ENCODE data around the gene RALGAPB.
"Not testable (repeated sequence)": the region's sequence is repeated elsewhere in the genome, so short reads cannot be mapped to it uniquely, and the experiment has no call there.

The RALGAPB gene

DNA sequence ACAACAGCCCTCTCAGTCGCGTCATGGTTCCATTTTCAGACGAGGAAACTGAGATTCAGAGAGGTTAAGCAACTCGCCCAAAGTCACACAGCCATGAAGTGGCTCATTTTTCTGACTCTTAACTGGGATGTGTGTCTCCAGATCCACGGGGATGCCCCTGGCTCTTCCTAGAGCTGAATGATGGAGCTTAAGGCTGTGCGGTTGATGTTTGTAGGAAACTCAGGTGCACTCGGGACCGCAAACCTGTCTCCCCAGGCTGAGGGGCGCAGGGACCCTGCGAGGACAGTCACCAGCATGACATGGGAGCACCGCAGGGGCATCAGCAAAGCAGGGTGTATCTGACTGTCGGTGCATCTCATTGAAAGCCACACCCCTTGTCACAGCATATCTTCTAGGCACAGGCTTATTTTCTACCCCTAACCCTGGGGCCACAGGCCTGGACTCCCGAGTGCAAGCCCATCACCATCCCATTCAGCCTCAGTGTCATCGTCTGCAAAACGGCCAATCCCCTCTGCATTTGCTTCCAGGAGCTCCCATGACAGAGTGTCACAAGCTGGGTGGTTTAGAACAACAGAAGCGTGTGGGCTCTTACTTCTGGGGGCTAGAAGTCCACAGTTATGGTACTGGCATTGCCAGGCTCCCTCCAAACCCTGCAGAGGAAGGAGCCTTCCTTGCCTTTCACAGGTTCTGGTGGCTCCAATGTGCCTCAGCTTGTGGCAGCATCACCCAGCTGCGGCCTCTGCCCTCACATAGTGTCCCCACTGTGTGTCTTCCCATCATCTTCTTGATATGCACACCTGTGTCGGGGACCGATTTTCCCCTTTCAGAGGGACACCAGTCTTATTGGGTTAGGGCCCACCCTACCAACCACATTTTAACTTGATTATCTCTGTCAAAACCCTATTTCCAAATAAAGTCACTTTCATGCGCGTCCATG is 119.1 kb downstream of the RALGAPB start:
- no peak for FAIRE-seq

DNA sequence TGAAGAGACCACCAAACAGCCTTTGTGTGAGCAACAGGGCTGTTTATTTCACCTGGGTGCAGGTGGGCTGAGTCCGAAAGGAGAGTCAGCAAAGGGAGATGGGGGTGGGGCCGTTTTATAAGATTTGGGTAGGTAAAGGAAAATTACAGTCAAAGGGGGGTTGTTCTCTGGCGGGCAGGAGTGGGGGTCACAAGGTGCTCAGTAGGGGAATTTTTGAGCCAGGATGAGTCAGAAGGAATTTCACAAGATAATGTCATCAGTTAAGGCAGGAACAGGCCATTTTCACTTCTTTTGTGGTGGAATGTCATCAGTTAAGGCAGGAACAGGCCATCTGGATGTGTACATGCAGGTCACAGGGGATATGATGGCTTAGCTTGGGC is 119.8 kb downstream of the RALGAPB start:
- not testable (repeated sequence) for FAIRE-seq; DNase-seq (ENCODE audit: insufficient read length)

More for the DNA sequence above, 119.1 kb downstream of the RALGAPB start:
- no peak for TF ChIP-seq POLR2A (IDR thresholded peaks at IDR 0.05; ENCODE audit: low read depth, low read length)
- no peak for DNase-seq (ENCODE audit: insufficient read length)

DNA sequence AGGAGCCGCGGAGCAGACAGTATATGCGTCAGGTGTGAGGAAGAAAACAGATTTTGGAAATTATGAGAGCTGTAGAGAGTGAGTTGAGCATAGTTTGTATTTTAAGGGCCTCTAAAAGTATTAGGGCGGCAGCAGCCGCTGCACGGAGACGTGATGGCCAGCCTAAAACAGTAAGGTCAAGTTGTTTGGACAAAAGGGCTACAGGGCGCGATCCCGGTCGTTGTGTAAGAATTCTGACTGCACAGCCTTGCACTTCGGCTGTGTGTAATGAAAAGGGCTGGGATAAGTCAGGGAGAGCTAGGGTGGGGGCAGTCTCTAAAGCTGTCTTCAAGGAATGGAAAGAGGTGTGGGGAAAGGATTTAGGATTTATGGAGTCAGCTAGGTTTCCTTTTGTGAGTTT is 121.6 kb downstream of the RALGAPB start:
- not testable (repeated sequence) for DNase-seq (ENCODE audit: insufficient read length); FAIRE-seq

DNA sequence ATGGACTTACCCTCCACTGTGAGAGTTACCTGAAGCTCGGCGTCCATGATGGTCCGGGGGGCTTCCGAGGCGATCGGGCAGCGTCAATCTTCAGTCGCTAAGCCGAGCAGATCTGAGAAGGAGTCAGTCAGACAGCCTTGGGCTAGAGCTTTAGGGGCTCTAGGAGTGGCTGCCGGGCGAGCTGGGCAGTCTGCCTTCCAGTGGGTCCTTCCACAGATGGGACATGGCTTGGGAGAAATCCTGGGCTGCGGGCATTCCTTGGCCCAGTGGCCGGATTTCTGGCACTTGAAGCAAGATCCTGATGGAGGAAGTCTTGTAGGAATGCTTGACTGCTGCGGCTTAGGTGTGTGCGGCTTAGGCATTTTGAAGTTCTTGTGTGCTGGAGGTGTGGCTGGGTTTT is 123.2 kb downstream of the RALGAPB start:
- FAIRE-seq; DNase-seq (ENCODE audit: insufficient read length): not testable (repeated sequence)

DNA sequence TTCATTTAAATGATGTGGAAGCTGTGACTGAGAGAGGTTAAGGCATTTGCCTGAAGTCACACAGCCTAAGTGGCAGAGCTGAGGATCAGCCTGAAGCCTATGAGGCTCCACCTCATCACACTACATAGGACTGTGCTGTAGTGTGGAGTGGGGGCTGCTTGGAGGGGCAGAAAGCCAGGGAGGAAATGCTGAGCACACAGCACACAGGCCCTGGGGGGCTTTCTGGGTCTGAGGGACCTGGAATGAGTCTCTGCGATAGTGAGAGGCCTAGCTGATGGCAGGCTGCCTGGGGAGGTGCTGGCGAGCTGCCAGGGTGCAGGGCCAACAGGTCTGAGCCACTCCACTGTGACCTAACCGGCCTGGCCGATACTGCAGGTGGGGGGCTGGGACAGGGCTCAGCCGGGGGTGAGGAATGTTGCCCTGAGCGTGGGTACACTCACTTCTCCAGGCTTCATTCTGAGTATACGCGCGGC is 126.8 kb downstream of the RALGAPB start:
- no peak for FAIRE-seq
- TF ChIP-seq POLR2AphosphoS5 (IDR thresholded peaks at IDR 0.05; ENCODE audit: low read depth, low read length) (no peak), POLR2A (IDR thresholded peaks at IDR 0.05; ENCODE audit: low read depth, low read length) (no peak), TAF1 (IDR thresholded peaks at IDR 0.05; ENCODE audit: borderline replicate concordance, low read depth, low read length) (no peak)
- DNase-seq (ENCODE audit: insufficient read length), result no peak

DNA sequence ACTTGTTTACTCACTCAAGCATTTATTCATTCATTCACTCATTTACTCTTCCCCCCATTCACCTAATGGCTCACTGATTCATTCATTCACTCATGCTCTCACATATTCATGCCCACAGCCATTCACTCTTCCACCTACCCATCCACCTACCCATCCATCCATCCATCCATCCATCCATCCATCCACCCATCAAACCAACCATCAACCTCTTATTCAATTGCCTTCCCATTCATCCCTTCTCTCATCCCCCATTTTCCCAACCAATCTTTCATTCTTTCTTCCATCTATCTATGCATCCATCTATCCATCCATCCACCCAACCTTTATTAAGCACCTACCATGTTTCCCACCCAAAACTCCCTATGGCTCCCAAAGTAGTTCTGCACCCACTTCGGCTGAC is 127.4 kb downstream of the RALGAPB start:
- FAIRE-seq (no peak), DNase-seq (ENCODE audit: insufficient read length) (no peak)
- no peak for TF ChIP-seq POLR2A (IDR thresholded peaks at IDR 0.05; ENCODE audit: low read depth, low read length)
- no peak for TF ChIP-seq TAF1 (IDR thresholded peaks at IDR 0.05; ENCODE audit: borderline replicate concordance, low read depth, low read length)
- TF ChIP-seq POLR2AphosphoS5 (IDR thresholded peaks at IDR 0.05; ENCODE audit: low read depth, low read length), result no peak

DNA sequence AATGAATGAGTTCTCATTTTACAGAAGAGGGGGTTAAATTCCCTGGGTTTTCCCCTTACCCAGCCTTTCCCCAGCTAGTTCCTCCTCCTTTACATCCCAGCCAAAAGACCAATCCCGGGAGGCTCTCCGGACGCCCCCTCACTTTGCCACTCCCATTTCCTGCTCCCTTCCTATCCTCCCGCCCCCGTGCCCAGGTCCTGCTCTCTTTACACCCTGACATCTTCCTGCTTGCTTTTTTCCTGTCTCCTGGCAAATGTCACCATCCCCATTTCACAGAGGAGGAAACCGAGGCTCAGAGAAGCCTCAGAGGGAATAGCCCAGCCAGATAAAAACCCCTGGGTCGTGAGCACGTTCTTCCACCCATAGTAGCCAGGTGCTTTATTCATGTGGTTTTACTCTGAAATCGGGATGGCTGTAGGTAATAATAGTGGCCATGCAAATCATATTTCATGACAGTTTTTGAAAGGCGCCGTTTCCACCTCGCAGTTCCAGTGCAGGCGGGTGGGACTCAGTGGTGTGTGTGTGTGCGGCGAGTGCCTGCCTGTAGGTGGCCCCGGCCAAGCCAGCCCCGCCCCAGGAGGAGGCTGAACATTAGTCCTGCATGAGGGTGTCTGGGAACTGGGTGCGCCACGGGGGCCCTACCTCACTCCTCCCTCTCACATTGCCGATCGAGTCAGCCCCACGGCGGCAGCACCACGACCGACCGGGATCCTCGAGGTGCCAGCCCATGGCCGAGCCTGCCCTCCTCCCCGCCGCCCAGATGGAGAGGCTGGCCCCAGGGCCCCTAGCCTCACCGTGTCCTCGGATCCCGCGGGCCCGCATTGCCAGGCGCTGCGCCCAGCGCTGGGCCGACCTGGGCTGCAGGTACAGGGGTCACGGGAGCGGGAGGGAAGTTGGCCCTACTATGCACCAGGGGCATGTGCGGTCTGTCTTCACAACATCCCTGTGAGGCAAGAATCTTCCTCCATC is 128.9 kb downstream of the RALGAPB start, which contains the start of gene ARHGAP40:
TSS of gene ARHGAP40 (plus strand) at position 594 of the 969 bp plus-strand sequence.
- DNase-seq (ENCODE audit: insufficient read length), result peak; percentile 29
- no peak for TF ChIP-seq POLR2A (IDR thresholded peaks at IDR 0.05; ENCODE audit: low read depth, low read length)
- no peak for TF ChIP-seq POLR2AphosphoS5 (IDR thresholded peaks at IDR 0.05; ENCODE audit: low read depth, low read length)
- TF ChIP-seq TAF1 (IDR thresholded peaks at IDR 0.05; ENCODE audit: borderline replicate concordance, low read depth, low read length), result no peak
- FAIRE-seq, result peak; percentile 38

DNA sequence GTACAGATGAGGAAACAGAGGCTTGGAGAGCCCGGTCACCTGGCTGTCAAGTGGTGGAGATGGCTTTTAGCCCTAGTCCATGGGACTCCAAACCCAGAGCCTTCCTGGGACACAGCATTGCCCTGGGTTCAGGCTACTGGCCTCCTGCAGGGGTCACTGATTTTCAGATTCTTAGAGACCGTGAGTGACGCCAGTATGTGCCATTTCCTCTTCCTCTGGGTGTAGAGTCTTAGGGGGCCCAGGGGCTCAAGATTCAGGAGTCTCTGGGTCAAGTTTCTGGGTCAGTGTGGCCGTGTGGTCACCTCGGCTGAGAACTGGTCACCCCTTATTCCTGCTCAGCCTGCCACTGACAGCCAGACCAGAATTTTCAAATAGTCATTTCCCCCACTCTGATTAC is 129.5 kb downstream of the RALGAPB start:
- no peak for DNase-seq (ENCODE audit: insufficient read length)
- no peak for FAIRE-seq
- TF ChIP-seq POLR2AphosphoS5 (IDR thresholded peaks at IDR 0.05; ENCODE audit: low read depth, low read length) (no peak), POLR2A (IDR thresholded peaks at IDR 0.05; ENCODE audit: low read depth, low read length) (no peak), TAF1 (IDR thresholded peaks at IDR 0.05; ENCODE audit: borderline replicate concordance, low read depth, low read length) (no peak)

DNA sequence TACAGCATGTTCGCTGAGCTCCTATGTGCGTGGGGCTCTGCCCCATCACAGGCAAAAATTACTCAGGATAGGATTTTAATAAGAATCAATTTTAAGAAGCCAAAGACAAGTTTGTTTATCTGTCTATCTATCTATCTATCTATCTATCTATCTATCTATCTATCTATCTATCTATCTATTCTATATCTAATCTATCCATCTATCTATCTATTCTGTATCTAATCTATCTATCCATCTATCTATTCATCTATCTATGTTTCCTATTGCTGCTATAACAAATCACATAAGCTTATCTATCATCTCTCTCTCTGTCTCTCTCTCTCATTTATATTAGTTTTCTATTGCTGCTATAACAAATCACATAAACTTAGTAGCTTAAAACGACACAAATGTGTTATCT is 130.6 kb downstream of the RALGAPB start:
- FAIRE-seq (no peak), DNase-seq (ENCODE audit: insufficient read length) (no peak)
- no peak for TF ChIP-seq POLR2AphosphoS5 (IDR thresholded peaks at IDR 0.05; ENCODE audit: low read depth, low read length)
- no peak for TF ChIP-seq POLR2A (IDR thresholded peaks at IDR 0.05; ENCODE audit: low read depth, low read length)
- no peak for TF ChIP-seq TAF1 (IDR thresholded peaks at IDR 0.05; ENCODE audit: borderline replicate concordance, low read depth, low read length)

DNA sequence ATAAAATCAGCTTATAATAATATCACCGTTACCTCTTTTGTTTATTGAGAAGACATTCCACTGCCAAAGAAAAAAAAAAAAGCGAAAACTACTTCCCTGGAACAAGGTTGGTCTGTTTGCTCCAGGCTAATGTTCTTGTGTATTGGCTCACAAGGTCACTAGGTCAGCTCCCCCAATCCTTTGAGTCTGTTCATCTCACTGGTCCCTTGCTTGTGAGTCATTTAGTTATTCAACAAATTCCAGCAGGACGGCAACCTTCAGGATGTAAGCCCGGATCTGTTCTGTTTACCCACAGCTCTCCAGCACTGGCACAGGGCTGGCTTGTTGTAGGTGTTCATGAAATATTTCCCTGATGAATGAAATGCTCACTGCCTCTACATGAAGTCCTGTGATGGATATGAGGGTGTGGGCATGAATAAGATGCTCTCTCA is 132.2 kb downstream of the RALGAPB start:
- TF ChIP-seq POLR2AphosphoS5 (IDR thresholded peaks at IDR 0.05; ENCODE audit: low read depth, low read length), result no peak
- TF ChIP-seq TAF1 (IDR thresholded peaks at IDR 0.05; ENCODE audit: borderline replicate concordance, low read depth, low read length), result no peak
- no peak for TF ChIP-seq POLR2A (IDR thresholded peaks at IDR 0.05; ENCODE audit: low read depth, low read length)
- DNase-seq (ENCODE audit: insufficient read length), result no peak
- FAIRE-seq, result no peak

DNA sequence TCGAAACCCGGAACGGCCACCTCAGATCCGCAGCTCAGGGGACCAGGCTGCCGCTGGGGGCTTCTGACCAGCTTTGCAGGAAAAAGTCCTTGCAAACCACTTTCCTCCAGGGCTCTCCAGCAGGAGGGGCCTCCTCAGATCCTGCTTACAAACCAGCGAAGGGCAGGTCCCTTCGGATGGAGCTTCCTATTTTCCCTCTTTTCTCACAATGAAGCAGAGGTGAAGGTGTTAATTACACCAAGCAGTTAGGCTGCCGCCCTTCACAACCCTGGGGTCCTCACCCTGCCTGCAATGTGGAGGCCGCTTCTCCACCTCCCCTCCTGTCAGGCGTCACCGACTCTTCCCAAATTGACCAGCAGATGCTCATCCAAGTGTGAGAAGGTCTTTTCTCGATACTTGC is 134.7 kb downstream of the RALGAPB start:
- FAIRE-seq (no peak), DNase-seq (ENCODE audit: insufficient read length) (no peak)
- TF ChIP-seq TAF1 (IDR thresholded peaks at IDR 0.05; ENCODE audit: borderline replicate concordance, low read depth, low read length), result no peak
- TF ChIP-seq POLR2A (IDR thresholded peaks at IDR 0.05; ENCODE audit: low read depth, low read length), result no peak
- TF ChIP-seq POLR2AphosphoS5 (IDR thresholded peaks at IDR 0.05; ENCODE audit: low read depth, low read length), result no peak

DNA sequence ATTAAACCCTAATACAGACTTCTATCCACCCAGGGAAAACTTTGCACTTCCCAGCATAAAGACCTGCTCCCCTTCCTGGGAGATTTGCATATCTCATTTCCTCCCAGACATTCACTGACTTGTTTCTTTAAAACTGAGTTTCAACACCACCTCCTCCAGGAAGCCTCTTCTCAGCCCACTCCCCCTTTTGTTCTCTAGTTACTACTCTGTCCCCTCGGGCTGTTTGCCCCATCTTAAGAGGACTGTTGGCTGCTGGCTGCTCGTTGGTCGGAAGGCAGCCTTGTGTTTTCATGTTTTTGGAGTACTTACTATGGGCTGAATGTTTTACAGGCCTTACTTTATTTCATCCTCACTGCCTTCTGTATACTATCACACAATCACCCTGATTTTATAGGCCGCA is 135.5 kb downstream of the RALGAPB start:
- no peak for TF ChIP-seq POLR2AphosphoS5 (IDR thresholded peaks at IDR 0.05; ENCODE audit: low read depth, low read length)
- TF ChIP-seq POLR2A (IDR thresholded peaks at IDR 0.05; ENCODE audit: low read depth, low read length), result no peak
- no peak for TF ChIP-seq TAF1 (IDR thresholded peaks at IDR 0.05; ENCODE audit: borderline replicate concordance, low read depth, low read length)
- no peak for DNase-seq (ENCODE audit: insufficient read length)
- no peak for FAIRE-seq
